Raji (cell line): ENCODE data around the gene HUNK.

Experiments used
- POLR2A ChIP-seq: IDR thresholded peaks from 2 replicates; pipeline ENCODE4 v1.6.1; 2011; ENCODE audit warnings: low read depth, low read length, control low read depth; ENCODE audit not compliant: insufficient read depth

Gene HUNK

GRCh38 chr21:31860851-31861250, 12.0 kb upstream of the HUNK start:
- no peak for TF ChIP-seq POLR2A

GRCh38 chr21:31862078-31862477, 10.7 kb upstream of the HUNK start:
- TF ChIP-seq POLR2A, result no peak

GRCh38 chr21:31865429-31865970, 7.3 kb upstream of the HUNK start:
- TF ChIP-seq POLR2A, result no peak

GRCh38 chr21:31866077-31866511, 6.7 kb upstream of the HUNK start:
- TF ChIP-seq POLR2A, result no peak

GRCh38 chr21:31869750-31870149, 3.1 kb upstream of the HUNK start:
- TF ChIP-seq POLR2A, result no peak

- TF ChIP-seq POLR2A, result no peak
Observed at GRCh38 chr21:31870472-31871193, 2.2 kb upstream of the HUNK start.

GRCh38 chr21:31872072-31872451, 758 bp upstream of the HUNK start:
- no peak for TF ChIP-seq POLR2A

GRCh38 chr21:31873275-31873695, 465 bp downstream of the HUNK start:
- TF ChIP-seq POLR2A, result no peak

GRCh38 chr21:31873696-31874599, 1.1 kb downstream of the HUNK start:
- no peak for TF ChIP-seq POLR2A

GRCh38 chr21:31874812-31875212, 2.0 kb downstream of the HUNK start:
- no peak for TF ChIP-seq POLR2A

GRCh38 chr21:31875496-31876015, 2.7 kb downstream of the HUNK start:
- TF ChIP-seq POLR2A, result no peak

GRCh38 chr21:31877463-31877957, 4.7 kb downstream of the HUNK start:
- TF ChIP-seq POLR2A, result no peak

GRCh38 chr21:31878831-31879230, 6.0 kb downstream of the HUNK start:
- no peak for TF ChIP-seq POLR2A

- no peak for TF ChIP-seq POLR2A
Observed at GRCh38 chr21:31879241-31879650, 6.4 kb downstream of the HUNK start.

GRCh38 chr21:31879911-31880310, 7.1 kb downstream of the HUNK start:
- no peak for TF ChIP-seq POLR2A
